GM18498 (cell line): ENCODE results near the gene SLC34A1.
"Not testable (repeated sequence)": the region's sequence is repeated elsewhere in the genome, so short reads cannot be mapped to it uniquely, and the experiment has no call there.

Experiments
- ATAC-seq: cut with Tn5 transposase; IDR thresholded peaks from one replicate; pipeline ENCODE4 v1.9.1; 2021; ENCODE audit warnings: mild to moderate bottlenecking, moderate library complexity; ENCODE audit not compliant: unreplicated experiment

SLC34A1 gene

GRCh38 chr5:177384134-177384533, at the start of gene SLC34A1:
SLC34A1 (plus strand) TSS chr5:177384434; CDS start chr5:177385742, 1,308 bp downstream.
- no peak for ATAC-seq

- ATAC-seq, result no peak
Measured at GRCh38 chr5:177334781-177335700, 49.2 kb upstream of the SLC34A1 start.

- ATAC-seq, result no peak
Measured at GRCh38 chr5:177335701-177336065, 48.6 kb upstream of the SLC34A1 start.

- ATAC-seq, result no peak
Measured at GRCh38 chr5:177336112-177336511, 48.1 kb upstream of the SLC34A1 start.

GRCh38 chr5:177336603-177337494, 47.4 kb upstream of the SLC34A1 start:
- ATAC-seq, result no peak

- ATAC-seq, result no peak
Measured at GRCh38 chr5:177338251-177339106, 45.8 kb upstream of the SLC34A1 start.

GRCh38 chr5:177339107-177339638, 45.1 kb upstream of the SLC34A1 start:
- no peak for ATAC-seq

GRCh38 chr5:177343000-177343399, 41.2 kb upstream of the SLC34A1 start:
- not testable (repeated sequence) for ATAC-seq

- ATAC-seq, result no peak
Measured at GRCh38 chr5:177343777-177344176, 40.5 kb upstream of the SLC34A1 start.

- ATAC-seq, result no peak
Measured at GRCh38 chr5:177344891-177345290, 39.3 kb upstream of the SLC34A1 start.

GRCh38 chr5:177346820-177347219, 37.4 kb upstream of the SLC34A1 start:
- ATAC-seq, result no peak

GRCh38 chr5:177347699-177348098, 36.5 kb upstream of the SLC34A1 start:
- ATAC-seq, result no peak

GRCh38 chr5:177349362-177349647, 34.9 kb upstream of the SLC34A1 start:
- ATAC-seq, result no peak

- ATAC-seq, result no peak
Measured at GRCh38 chr5:177349762-177350161, 34.5 kb upstream of the SLC34A1 start.

- no peak for ATAC-seq
Measured at GRCh38 chr5:177350776-177351391, 33.4 kb upstream of the SLC34A1 start.

GRCh38 chr5:177351392-177352329, 32.6 kb upstream of the SLC34A1 start, which contains the start of gene LMAN2:
LMAN2 (minus strand) TSS chr5:177351668; CDS start chr5:177351647, 21 bp downstream.
- peak; percentile 94 for ATAC-seq

- ATAC-seq, result no peak
Measured at GRCh38 chr5:177353093-177353492, 31.1 kb upstream of the SLC34A1 start.

- no peak for ATAC-seq
Measured at GRCh38 chr5:177354256-177354655, 30.0 kb upstream of the SLC34A1 start.

- ATAC-seq, result no peak
Measured at GRCh38 chr5:177354711-177355110, 29.5 kb upstream of the SLC34A1 start.
